ENCODE measurements around the gene CHPT1.

CHPT1 gene

GRCh38 chr12:101697197-101697929 is at the start of gene CHPT1:
Gene CHPT1 (plus strand): TSS chr12:101697640. CDS start chr12:101697862, 222 bp downstream.
- Histone ChIP-seq H3K79me2 (ENCODE audit: insufficient read depth, low read length) (no peaks in the 10 kb centered on the region), H3K4me2 (ENCODE audit: low read depth, low read length, poor library complexity, severe bottlenecking) (peak within 1 kb of the TSS; percentile 78), H3K9me2 (replicated peaks; ENCODE audit: insufficient read depth, low read length) (no peaks in the 10 kb centered on the region), H3K4me3 (ENCODE audit: insufficient read depth, low read length, poor library complexity, severe bottlenecking) (peak within 1 kb of the TSS; percentile 66), H3K9ac (ENCODE audit: low read length) (peak within 1 kb of the TSS; percentile 66), H4K20me1 (ENCODE audit: low read depth, low read length) (no peaks in the 10 kb centered on the region), H3F3A (ENCODE audit: insufficient read depth) (peaks cover 5% of the 10 kb centered on the region; the same call in 1 of the 2 replicates), H3K27me3 (ENCODE audit: low read length) (no peaks in the 10 kb centered on the region), H2AFZ (ENCODE audit: low read depth, low read length, severe bottlenecking) (peak within 1 kb of the TSS; percentile 93), H3K27ac (ENCODE audit: low read depth, low read length) (no peak within 1 kb of the TSS; the same call in 1 of the 2 replicates), H3K9me3 (ENCODE audit: insufficient read depth, low read length) (no peaks in the 10 kb centered on the region), H3K36me3 (ENCODE audit: low read length) (no peaks in the 10 kb centered on the region)
- TF ChIP-seq EZH2phosphoT487 (conservative IDR thresholded peaks at IDR 0.05; ENCODE audit: low read length) = no peak

GRCh38 chr12:101647711-101648110 is 49.7 kb upstream of the CHPT1 start:
- no peak for TF ChIP-seq CTCF (IDR thresholded peaks at IDR 0.05; ENCODE audit: insufficient read depth, low read length, poor library complexity, severe bottlenecking)
- TF ChIP-seq EZH2phosphoT487 (conservative IDR thresholded peaks at IDR 0.05; ENCODE audit: low read length) = no peak
- no peak overlapping the region for H2AFZ ChIP-seq (ENCODE audit: low read depth, low read length, severe bottlenecking)
- H3K9ac ChIP-seq (ENCODE audit: low read length) = no peak overlapping the region
- no peaks in the 10 kb centered on the region; the same call in 1 of the 2 replicates for H3K27me3 ChIP-seq (ENCODE audit: low read length)
- no peak overlapping the region for H3K4me3 ChIP-seq (ENCODE audit: insufficient read depth, low read length, poor library complexity, severe bottlenecking)
- no peaks in the 10 kb centered on the region for H3F3A ChIP-seq (ENCODE audit: insufficient read depth)
- H3K9me2 ChIP-seq (replicated peaks; ENCODE audit: insufficient read depth, low read length) = no peaks in the 10 kb centered on the region
- H3K9me3 ChIP-seq (ENCODE audit: insufficient read depth, low read length) = no peaks in the 10 kb centered on the region
- H4K20me1 ChIP-seq (ENCODE audit: low read depth, low read length) = no peaks in the 10 kb centered on the region
- H3K27ac ChIP-seq (ENCODE audit: low read depth, low read length) = no peak overlapping the region
- H3K36me3 ChIP-seq (ENCODE audit: low read length) = no peaks in the 10 kb centered on the region
- no peaks in the 10 kb centered on the region for H3K79me2 ChIP-seq (ENCODE audit: insufficient read depth, low read length)
- H3K4me2 ChIP-seq (ENCODE audit: low read depth, low read length, poor library complexity, severe bottlenecking) = no peak overlapping the region

GRCh38 chr12:101648195-101648594 is 49.2 kb upstream of the CHPT1 start:
- Histone ChIP-seq H3K9me3 (ENCODE audit: insufficient read depth, low read length) (no peaks in the 10 kb centered on the region), H3K9me2 (replicated peaks; ENCODE audit: insufficient read depth, low read length) (no peaks in the 10 kb centered on the region), H3K27ac (ENCODE audit: low read depth, low read length) (no peak overlapping the region), H3K79me2 (ENCODE audit: insufficient read depth, low read length) (no peaks in the 10 kb centered on the region), H3F3A (ENCODE audit: insufficient read depth) (no peaks in the 10 kb centered on the region), H3K27me3 (ENCODE audit: low read length) (no peaks in the 10 kb centered on the region; the same call in 1 of the 2 replicates), H3K36me3 (ENCODE audit: low read length) (no peaks in the 10 kb centered on the region), H4K20me1 (ENCODE audit: low read depth, low read length) (no peaks in the 10 kb centered on the region), H3K4me3 (ENCODE audit: insufficient read depth, low read length, poor library complexity, severe bottlenecking) (no peak overlapping the region), H3K4me2 (ENCODE audit: low read depth, low read length, poor library complexity, severe bottlenecking) (no peak overlapping the region), H3K9ac (ENCODE audit: low read length) (no peak overlapping the region), H2AFZ (ENCODE audit: low read depth, low read length, severe bottlenecking) (no peak overlapping the region)
- TF ChIP-seq EZH2phosphoT487 (conservative IDR thresholded peaks at IDR 0.05; ENCODE audit: low read length) (no peak), CTCF (IDR thresholded peaks at IDR 0.05; ENCODE audit: insufficient read depth, low read length, poor library complexity, severe bottlenecking) (no peak)

All from SU-DHL-6 (cell line).